OCI-LY3 (cell line): Measurements from ENCODE around the gene TM4SF1.

ENCODE experiments used
- CTCF ChIP-seq: fragments of 200-600, 300-600 bp; sonication (generic); IDR thresholded peaks from 2 replicates; pipeline ENCODE4 v1.5.1; 2014; ENCODE audit warnings: antibody characterized with exemption, low read length, low read depth
- EZH2phosphoT487 ChIP-seq: fragments of 200-600 bp; shearing (Covaris generic); IDR thresholded peaks from 2 replicates; pipeline ENCODE4 v1.6.1; 2018; ENCODE audit warnings: antibody characterized with exemption, mixed run types, low read depth

GRCh38 chr3:149398296-149398695 is 20.8 kb upstream of the TM4SF1 start:
- TF ChIP-seq EZH2phosphoT487 (no peak), CTCF (no peak)
